Measurements from ENCODE around the gene ERGIC3. TPM values are rescaled to one million over a fixed set of nuclear protein-coding genes. Genes with fewer than 3 reads are reported as not detected.

The ERGIC3 gene
- polyA plus RNA-seq, 1 donor = 360 TPM

GRCh38 chr20:35595456-35595855 is 53.6 kb downstream of the ERGIC3 start:
- DNase-seq = no peak

- DNase-seq = no peak
Observed at GRCh38 chr20:35595901-35596300, 54.0 kb downstream of the ERGIC3 start.

GRCh38 chr20:35597186-35597585 is 55.3 kb downstream of the ERGIC3 start:
- no peak for DNase-seq

DNA sequence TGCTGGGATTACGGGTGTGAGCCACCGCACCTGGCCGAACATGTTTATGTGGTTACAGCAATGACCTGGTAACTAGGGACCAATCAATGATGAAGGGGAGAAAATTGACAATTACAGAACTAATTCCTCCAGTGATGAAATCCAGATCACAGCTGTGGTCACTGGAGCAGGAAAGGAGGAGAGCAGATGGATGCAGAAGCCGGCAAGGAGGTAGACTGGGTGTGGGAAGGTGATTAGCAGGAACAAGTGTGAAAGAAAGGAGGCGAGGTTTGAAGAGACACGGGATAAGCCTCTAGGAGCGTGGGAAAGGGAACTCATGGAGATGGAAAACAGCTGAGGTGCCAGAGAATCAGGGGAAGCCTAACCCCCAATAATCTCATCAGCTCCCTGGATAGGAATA is 56.6 kb downstream of the ERGIC3 start:
- no peak for DNase-seq

DNA sequence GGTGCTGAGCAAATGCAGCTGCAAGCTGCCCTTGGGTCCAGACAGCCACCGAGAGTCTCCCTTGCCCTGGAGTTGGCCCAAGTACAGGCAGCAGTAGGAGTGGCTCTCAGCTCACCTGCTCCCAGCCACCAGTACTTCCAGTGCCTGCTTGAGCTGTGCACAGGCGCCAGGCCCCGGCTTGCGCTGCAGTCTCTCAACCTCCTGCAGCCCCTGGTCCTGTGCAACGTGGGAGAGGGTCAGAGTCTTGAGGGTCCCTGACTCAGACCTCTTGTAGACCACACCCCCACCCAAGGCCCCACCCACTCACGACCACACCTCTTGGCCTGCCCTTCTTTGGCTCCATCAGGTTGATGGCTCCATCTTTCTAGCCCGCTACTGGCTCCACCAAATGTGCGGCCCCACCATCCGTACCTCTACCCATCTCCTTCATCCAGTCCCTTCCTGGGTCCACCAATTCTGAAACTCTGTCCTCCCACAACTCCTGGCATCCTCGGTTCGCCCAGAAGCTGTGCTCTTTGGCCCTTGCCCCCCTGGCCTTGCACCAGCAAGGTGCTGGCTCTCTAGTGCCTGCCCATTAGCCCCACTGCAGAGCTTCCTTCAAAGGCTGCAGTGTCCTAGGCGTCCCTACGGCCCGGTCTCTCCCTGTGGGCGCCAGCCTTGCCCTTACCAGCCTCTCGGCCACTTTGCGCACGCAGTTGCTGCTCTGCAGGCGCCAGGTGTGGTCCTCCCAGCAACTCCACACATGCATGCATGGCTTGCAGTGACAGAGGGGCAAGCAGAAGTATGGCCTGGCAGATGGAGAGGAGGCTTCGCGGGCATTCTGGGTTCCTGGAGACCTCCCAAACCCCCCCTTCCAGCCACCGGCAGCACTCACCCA is 57.3 kb downstream of the ERGIC3 start:
- no peak for DNase-seq

GRCh38 chr20:35599776-35600120 is 57.9 kb downstream of the ERGIC3 start:
- no peak for DNase-seq

GRCh38 chr20:35600176-35600992 is 58.5 kb downstream of the ERGIC3 start:
- no peak for DNase-seq

- DNase-seq = peak; percentile 58
Observed at GRCh38 chr20:35600993-35601973, 59.4 kb downstream of the ERGIC3 start.

- DNase-seq = no peak
Observed at GRCh38 chr20:35601990-35602389, 60.1 kb downstream of the ERGIC3 start.

GRCh38 chr20:35602851-35603495 is 61.1 kb downstream of the ERGIC3 start:
- no peak for DNase-seq

GRCh38 chr20:35603695-35604448 is 62.0 kb downstream of the ERGIC3 start:
- DNase-seq = no peak

DNA sequence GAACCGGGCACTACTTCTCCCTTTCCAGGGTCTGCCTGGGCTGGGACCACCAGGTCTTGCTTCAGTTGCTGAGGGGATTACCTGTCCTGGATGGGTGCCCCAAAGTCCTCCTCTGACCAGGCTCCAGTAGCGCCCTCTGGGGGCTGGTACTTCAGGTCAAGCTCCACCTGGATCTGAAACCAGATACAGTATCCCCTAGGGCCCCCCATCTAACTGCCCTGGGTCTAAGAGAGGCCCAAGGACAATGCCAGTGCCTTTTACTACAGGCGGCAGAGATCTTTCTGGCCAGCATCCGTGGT is 62.5 kb downstream of the ERGIC3 start:
- DNase-seq = no peak

GRCh38 chr20:35606127-35606526 is 64.2 kb downstream of the ERGIC3 start:
- no peak for DNase-seq

Other genes with a start within 250 kb of the ERGIC3 start
- not detected for gene FAM83C, start 249.7 kb upstream of the ERGIC3 start, polyA plus RNA-seq (ENCODE audit: insufficient read length)
- 64.2 TPM for gene UQCC1, start 130.1 kb upstream of the ERGIC3 start, polyA plus RNA-seq (ENCODE audit: insufficient read length)
- 0.08 TPM for gene GDF5, start 103.8 kb upstream of the ERGIC3 start, polyA plus RNA-seq (ENCODE audit: insufficient read length)
- 66.0 TPM for gene CEP250, start 86.5 kb upstream of the ERGIC3 start, polyA plus RNA-seq (ENCODE audit: insufficient read length)
- not detected for gene C20orf173, start 12.4 kb upstream of the ERGIC3 start, polyA plus RNA-seq (ENCODE audit: insufficient read length)
- 4.8 TPM for gene SPAG4, start 73.8 kb downstream of the ERGIC3 start, polyA plus RNA-seq (ENCODE audit: insufficient read length)
- 225 TPM for gene CPNE1, start 122.8 kb downstream of the ERGIC3 start, polyA plus RNA-seq (ENCODE audit: insufficient read length)
- gene RBM12, start 122.8 kb downstream of the ERGIC3 start, polyA plus RNA-seq (ENCODE audit: insufficient read length) = 104 TPM
- gene NFS1, start 157.3 kb downstream of the ERGIC3 start, polyA plus RNA-seq (ENCODE audit: insufficient read length) = 31.3 TPM
- gene ROMO1, start 157.3 kb downstream of the ERGIC3 start, polyA plus RNA-seq (ENCODE audit: insufficient read length) = 48.5 TPM
- gene RBM39, start 200.2 kb downstream of the ERGIC3 start, polyA plus RNA-seq (ENCODE audit: insufficient read length) = 745 TPM
- 42.5 TPM for gene PHF20, start 229.9 kb downstream of the ERGIC3 start, polyA plus RNA-seq (ENCODE audit: insufficient read length)